ENCODE measurements around the gene TBC1D21.

- TF ChIP-seq CTCF (conservative IDR thresholded peaks at IDR 0.05), result peak; percentile 99
- no peak for TF ChIP-seq ZFX (IDR thresholded peaks at IDR 0.05)
These were observed 24.3 kb downstream of the TBC1D21 start for GRCh38 chr15:73897441-73898261.

Measured in C4-2B (cell line).